Cardiac fibroblast (primary cell): ENCODE data around the gene RAC3.
A peak's percentile ranks its signal among the peaks of the same experiment; 100 is the strongest.

ENCODE experiments used
- DNase-seq, 2 donors: peaks; one replicate each; pipeline versions ENCODE4 v3.0.0 to v3.0.0-alpha.2; 2010; ENCODE audit warnings: low read depth in 2 of 2
- H3K4me3 ChIP-seq, 2 donors: replicated peaks in 1 of 2; 1 replicate in 1 of 2; 2 replicates in 1 of 2; pipeline ENCODE4 v1.5.1; 2011; ENCODE audit warnings: low read depth in 2 of 2, low read length in 2 of 2, mild to moderate bottlenecking in 2 of 2, moderate library complexity in 1 of 2
- CTCF ChIP-seq: IDR thresholded peaks from one replicate; pipeline ENCODE4 v1.5.1; 2011; ENCODE audit warnings: low read depth, mild to moderate bottlenecking, low read length, inconsistent platforms

Gene RAC3

GRCh38 chr17:82070611-82071010 lies 39.1 kb downstream of the RAC3 start:
- no peak for TF ChIP-seq CTCF
- H3K4me3 ChIP-seq = no peak overlapping the region
- no peak for DNase-seq

DNA sequence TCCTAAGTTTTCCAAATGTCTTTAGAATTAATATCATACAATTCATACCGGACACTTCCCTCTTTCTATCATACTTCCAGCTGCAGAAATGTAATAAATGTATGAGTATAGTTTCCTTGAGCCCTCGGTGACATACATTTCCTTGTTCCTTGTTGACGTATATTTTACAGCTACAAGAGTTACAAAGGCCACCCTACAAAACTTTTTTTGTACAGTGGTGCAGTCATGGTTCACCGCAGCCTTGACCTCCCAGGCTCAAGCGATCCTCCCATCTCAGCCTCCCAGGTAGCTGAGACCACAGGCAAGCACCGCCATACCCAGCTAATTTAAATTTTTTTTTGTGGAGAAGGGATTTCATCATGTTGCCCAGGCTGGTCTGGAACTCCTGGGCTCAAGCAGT lies 41.3 kb downstream of the RAC3 start:
- H3K4me3 ChIP-seq = no peak overlapping the region
- no peak for TF ChIP-seq CTCF
- DNase-seq = no peak

DNA sequence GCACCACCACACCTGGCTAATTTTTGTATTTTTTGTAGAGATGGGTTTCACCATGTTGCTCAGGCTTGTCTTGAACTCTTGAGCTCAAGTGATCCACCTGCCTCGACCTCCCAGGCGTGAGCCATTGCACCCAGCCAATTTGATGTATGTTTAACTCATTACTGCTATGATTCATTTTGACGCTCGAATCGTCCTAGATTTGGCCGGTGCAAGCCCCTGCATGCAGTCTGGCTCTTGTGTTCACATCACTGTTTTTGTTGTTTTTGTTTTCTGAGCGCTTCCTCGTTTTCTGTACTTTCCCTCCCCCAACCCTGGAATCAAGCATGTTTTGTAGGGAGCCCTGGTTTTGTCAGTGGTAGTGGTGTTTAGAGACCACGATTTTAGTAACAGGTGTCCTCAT lies 42.0 kb downstream of the RAC3 start:
- no peak for TF ChIP-seq CTCF
- H3K4me3 ChIP-seq = no peak overlapping the region
- no peak for DNase-seq

DNA sequence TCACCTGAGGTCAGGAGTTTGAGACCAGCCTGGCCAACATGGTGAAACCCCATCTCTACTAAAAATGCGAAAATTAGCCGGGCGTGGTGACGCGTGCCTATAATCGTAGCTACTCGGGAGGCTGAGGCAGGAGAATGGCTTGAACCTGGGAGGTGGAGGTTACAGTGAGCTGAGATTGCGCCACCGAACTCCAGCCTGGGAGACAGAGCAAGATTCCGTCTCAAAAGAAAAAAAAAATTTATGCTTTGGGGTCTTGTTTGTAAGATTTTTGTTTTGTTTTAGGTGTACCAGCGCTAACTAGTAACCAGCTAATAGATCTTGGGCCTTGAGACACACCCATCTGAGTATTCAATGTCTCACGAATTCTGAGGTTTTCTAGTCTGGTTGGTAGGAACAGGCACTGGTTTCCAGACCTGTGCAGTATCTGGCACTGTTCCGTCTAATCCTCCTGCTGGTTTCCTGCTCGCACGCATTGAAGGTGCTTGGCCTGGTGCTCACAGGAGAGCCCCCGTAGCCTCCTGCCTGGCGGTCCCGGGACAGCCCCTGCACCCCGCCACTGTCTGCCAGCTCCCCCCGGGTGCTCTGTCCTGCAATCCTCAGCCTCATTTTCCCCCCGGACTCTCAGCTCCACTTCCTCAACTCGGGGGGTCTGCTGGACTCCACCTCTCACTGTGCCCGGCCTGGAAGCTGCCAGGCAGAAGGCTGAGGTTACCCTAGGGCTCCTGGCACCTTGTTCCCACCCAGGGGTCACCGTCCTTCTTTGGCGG lies 44.7 kb downstream of the RAC3 start:
- no peak for TF ChIP-seq CTCF
- no peak overlapping the region for H3K4me3 ChIP-seq
- no peak for DNase-seq

DNA sequence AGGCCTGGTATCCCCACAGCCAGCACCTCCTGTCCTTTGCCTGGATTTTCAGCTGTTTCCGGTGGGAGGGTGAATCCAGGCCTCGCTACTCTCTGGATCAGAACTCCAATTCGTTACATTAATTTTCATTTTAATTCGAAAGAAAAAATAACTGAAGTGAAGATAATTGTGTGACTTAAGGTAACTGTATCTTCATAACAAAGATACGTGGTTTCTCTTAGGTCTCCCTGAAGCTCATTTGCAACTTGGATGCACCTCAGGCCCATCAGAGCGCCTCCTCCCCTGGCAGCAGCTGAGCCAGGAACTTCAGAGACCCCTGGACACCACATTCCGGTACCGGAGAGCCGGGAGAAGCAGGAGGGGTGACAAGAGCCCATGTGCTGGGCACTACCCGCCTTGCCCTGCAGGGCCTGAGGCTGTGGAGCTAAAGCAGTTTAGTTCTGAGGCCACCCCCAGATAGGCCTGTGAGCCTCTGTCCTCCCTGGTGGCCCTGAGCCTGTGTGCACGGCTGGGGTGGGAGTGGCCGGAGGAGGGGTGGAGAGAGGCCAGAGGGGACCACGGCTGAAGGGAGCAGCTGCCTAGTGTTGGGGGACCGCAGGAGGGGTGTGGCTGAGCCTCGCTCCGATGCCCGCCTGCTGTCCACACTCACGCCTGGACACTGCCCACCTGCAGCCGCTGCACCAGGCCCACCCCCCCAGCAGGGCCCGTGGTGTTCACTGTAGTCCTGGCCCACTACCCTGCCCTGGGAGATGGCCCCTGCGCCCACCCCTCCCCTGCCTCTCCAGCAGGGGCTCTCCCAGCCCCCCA lies 45.5 kb downstream of the RAC3 start:
- no peak overlapping the region for H3K4me3 ChIP-seq
- no peak for DNase-seq
- no peak for TF ChIP-seq CTCF

DNA sequence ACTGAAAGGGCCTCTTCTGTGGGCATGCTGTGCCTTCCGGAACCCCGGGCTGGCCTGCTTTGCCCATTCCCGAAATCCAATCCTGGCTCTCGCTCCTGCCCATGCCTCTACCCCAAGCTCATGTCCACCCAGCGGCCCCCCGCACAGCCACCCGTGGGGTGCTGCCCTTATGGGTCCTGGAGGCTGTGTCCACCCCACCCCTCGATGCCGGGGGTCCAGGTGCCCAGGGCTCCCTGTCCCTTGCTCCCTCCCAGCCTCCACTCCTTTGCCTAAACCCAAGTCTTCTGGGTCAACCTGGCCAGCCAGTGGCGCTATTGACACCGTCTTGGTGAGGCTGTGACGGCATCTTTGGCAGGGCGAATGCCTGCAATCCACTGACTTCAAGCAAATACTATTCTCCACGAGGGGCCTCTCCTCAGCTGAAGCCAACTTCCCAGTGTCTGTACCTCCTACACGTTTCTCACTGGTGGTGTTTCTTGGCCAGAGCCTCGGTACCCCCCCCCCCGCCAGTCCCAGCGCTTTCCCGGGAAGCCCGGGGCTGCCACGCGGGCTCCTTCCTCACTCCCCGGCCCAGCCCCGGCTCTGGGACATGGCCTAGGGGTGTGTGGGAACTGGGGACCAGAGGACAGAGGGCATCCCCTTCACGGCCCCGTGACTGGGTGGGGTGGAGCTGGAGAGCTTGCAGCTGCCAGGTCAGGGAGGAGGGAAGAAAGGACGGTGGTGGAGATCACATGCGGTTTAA lies 46.3 kb downstream of the RAC3 start:
- no peak overlapping the region for H3K4me3 ChIP-seq
- DNase-seq = peak in 1 of 2 donors; percentile 54
- no peak for TF ChIP-seq CTCF
